ENCODE data around the gene LMF1. TPM values are rescaled to one million over a fixed set of nuclear protein-coding genes. Genes with fewer than 3 reads are reported as not detected.

Gene LMF1
- total RNA-seq, result 3.6 and 8.5 TPM in 2 replicates

DNA sequence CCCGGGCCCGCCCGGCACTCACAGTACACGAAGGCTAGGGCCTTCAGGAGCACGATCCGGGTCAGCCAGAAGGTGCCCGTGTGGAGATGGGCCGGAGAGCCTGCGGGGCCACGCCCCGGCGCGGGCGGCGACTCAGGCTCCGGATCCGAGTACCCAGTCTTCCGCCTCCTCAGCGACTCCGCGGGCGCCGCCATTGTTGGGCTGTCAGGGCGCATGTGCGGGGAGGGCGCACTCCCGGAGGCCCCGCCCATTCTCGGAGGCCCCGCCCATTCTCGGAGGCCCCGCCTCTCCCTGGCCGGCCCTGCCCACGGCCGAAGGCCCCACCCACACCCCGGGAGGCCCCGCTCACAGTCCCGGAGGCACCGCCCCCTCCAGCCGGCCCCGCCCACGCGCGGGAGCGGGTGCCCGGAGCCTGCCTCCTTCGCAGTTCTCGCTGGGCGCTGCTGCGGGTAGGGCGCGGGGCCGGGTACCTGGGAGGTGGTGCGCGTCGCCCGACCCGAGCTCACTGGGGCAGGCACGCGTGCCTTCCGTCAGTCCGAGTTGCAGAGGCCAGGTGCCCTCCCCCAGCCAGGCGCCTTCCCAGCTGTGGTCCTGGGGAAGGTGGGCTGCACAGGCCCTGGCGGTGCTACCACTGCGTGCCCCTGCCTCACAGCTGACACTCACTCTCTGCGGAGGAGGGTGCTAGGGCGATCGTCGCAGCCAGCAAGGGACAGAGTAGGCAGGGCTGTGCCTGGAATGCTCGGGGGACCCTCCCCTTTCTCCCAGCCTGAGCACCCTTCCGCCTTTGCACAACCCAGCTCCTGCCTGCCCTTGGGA, at the start of gene LMF1:
Gene LMF1 (minus strand): TSS at position 219 of the 816 bp plus-strand sequence. CDS start 4 bp downstream, at position 215.
- DNase-seq (ENCODE audit: low read depth in 2 of 2), result peak; percentile 64 to 91

DNA sequence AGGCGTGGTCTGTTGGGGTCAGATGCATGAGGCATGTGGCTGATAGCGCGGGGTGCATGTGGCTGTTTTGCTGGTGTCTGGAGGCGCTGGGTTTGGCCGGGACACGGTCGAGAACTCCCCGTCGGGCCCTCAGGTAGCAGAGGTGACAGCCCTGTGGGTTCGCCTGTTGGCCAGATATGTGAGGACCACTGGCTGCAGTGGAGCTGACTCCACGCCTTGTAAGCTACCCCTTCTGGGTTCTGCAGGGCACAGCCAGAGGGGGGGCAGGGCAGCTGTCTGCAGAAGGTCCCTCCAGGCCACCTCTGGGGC, 49.3 kb upstream of the LMF1 start:
- no peak for DNase-seq (ENCODE audit: low read depth in 2 of 2)

DNA sequence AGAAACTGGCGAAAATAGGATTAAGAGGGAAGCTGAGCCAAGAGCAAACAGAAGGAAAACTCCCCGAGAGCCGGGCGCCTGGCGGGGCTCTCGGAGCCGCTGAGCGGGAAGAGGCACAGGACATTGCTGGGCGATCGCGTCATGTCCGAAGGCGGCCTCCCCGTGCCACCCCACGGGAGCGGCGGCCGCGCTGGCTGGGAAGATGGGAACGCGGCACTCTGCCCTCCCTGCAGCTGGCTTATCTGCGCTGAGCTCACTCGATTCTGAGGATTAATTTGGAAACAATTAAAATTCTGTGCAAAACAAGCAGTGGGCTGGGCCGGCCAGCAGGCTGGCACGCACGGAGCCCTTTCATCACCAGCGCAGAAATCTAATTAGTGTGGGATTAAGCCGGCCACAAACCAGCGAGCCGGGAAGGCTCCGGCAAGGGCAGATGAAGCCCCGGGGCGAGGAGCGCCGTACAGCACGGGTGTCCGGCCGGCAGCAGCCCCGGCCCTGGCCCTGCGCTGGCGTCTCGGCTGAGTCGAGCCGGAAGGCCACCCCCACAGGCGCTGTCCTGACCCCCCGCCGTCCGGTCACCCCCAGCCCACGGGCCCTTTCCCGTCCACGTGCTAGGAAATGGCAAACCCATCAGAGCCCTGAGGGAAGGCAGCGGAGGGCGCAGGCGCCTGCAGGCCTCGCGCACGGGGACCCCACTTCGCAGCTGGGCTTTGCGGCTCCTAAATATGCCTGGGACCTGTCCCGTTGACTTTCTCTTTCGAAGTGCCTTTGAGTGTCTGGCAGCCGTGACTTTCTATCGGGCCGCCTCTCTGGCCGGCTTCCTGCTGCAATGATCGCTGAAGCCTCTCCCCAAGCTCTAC, 48.7 kb upstream of the LMF1 start:
- peak in 1 of 2 donors; percentile 40 for DNase-seq (ENCODE audit: low read depth in 2 of 2)

DNA sequence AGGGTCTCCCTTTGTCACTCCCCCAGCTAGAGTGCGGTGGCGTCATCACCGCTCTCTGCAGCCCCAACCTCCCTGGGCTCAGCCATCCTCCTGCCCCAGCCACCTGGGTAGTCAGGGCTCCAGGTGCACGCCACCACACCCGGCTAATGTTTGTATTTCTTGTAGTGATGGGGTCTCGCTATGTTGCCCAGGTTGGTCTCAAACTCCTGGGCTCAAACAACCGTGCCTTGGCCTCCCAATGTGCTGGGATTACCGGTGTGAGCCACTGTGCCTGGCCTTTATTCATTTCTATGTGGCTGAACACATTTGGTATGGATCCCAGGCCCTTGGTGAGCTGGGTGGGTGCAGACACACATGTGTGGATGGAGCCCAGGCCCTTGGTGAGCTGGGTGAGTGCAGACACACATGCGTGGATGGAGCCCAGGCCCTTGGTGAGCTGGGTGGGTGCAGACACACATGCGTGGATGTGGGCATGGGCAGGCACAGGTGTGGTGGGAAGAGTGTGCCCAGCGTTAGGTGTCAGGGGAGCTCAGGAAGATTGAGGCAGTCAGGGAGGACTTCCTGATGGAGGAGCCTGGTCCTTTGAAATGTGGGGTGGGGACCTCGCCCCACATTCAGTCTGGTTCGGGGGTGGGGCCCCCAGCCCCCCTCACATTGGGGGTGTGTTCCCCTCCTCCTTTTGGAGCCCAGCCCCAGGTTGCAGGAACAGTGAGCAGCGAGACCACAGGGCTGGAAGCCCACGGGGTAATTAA, 47.8 kb upstream of the LMF1 start:
- DNase-seq (ENCODE audit: low read depth in 2 of 2), result no peak

DNA sequence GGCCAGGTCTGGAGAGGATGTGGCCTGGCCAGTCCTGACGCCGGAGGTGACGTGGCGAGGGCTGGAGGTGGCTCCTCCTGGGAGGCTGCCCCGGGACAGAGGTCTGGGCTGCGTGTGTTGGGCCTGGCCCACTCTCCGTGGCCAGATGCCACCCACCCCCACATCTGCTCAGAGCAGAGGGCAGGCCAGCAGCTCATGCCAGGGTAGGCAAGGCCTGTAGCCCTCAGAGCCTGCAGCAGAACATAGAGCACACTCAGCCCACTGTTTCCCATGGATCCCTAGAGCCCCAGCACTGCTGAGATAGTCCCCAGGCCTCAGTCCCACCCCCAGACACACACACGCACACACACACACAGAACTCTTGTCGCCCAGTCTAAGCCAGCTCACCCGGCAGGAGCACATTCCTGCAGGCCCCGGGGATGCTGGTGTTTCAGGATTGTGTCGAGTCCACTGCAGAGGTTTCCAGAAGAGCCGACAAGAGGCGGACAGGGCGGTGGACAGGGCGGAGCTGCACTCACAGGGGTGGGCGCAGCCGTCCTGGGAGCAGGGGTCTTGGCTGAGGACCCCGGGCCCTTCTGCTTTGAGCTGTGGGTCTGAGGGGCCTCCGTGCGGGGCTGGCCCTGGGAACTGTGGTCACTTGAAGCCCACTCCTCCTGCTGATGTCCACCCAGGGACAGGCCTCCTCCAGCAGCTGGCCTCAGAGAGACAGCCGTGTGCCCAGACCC, 44.1 kb upstream of the LMF1 start:
- no peak for DNase-seq (ENCODE audit: low read depth in 2 of 2)

DNA sequence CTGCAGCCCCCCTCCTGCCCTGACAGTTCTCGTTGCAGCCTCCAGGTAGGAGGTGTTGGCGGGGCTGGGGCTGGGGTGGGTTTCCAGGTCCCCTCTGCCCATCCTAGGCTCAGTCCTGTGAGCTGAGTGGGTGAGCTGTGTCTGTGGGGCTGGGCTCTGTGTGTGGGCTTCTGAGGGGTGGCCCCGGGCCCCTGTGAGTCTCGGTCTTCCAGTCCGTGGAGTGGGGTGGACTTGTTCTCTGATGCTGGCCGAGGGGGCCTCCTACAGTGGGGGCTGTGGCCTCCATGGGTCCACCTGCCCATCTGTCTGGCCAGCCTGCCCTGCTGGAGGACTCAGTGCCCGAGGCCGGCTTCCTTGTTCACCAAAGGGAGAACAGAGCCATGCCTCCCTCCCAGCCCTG, 43.4 kb upstream of the LMF1 start:
- no peak for DNase-seq (ENCODE audit: low read depth in 2 of 2)

DNA sequence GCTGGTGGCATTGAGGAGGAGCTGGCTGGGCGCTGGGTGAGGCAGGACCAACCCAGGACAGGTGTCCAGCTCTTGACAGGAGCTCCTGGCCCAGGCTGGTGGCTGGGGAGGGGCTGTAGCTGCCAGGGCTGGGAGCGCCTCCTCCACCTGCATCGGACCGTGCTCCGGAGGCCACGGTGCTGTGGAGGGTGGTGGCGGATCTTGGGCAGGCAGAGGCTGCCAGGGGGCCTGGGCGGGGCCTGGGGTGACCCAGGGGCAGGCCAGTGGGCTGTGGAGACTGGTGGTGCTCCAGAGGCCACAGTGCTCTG, 42.8 kb upstream of the LMF1 start:
- no peak for DNase-seq (ENCODE audit: low read depth in 2 of 2)

DNA sequence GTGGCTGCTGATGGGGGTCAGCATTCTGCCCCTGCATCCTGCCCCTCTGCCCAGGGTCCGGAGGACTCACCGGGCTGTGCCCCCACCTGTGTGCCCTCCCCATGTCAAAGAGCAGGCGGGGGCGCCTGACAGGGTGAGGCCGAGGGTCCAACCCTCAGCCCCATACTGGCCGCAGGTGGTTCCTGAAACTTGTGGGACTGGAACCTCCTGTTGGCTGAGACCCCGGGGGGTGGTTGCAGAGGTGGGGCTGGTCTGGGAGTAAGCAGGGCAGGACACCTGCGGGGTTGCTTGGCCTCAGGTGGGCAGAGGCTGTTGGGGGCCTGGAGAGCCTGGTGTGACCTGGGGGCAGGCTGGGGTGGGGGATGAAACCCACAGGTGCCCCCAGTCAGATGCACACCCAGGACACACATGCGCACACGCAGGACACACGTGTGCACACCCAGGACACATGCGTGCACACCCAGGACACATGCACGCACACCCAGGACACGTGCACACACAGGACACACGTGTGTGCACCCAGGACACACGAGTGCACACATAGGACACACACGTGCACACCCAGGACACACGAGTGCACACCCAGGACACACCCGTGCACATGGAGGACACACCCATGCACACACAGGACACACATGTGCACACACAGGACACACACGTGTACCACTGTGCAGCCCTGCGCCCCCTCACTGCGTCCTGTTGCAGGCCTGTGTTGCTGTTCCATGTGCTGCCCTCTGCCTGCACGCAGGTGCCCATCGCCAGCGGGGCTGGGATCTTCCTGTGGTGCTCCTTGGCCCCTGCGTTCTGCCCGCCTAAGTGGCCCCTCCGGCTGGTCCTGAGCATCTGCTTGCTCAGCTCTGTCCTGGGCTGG, 42.2 kb upstream of the LMF1 start:
- DNase-seq (ENCODE audit: low read depth in 2 of 2), result no peak

DNA sequence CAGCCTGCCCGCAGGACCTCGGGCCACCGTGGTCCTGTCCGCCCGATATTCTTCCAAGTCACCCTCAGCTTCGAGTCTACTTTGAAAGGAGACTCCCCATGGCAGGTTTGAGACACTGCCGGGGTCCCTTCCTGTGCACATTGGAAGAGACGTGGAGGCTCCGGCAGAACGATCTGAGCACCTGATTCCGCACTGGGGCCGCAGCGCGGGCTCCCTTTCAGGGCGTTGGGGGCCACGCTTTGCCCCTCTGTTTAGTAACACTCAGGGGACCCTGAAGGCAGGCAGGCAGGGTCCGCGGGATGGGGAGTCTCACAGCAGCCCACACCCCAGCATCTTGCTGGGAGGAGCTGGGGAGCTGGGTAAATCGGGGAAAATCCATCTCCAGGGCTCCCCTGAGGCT, 41.4 kb upstream of the LMF1 start:
- no peak for DNase-seq (ENCODE audit: low read depth in 2 of 2)

DNA sequence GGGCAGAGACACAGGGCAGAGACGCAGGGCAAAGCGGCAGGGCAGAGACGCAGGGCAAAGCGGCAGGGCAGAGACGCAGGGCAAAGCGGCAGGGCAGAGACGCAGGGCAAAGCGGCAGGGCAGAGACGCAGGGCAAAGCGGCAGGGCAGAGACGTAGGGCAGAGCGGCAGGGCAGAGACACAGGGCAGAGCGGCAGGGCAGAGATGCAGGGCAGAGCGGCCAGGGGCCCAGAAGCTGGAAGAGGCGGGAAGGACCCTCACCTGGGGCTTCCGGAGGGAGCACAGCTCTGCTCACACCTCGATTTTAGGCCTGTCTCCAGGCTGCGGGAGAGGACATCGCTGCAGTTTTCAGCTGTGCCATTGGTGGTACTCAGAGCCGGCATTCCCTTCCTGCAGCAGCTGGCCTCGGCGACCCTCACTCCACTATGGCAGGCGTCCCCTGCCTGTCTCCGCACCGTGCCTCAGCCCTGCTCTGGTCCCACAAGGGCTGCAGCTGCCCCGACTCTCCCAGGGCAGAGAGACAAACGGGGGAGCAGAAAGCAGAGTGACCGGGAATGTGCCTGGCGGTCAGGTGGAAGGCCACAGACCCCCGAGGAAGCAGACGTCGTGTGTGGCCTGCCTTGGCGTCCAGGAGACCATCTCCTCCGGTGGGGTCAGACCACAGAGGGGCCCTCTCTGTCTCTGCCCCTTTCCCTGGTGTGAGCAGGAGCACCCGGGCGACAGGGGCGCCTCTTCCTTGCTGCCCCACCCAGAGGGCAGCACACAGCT, 40.7 kb upstream of the LMF1 start:
- no peak for DNase-seq (ENCODE audit: low read depth in 2 of 2)

DNA sequence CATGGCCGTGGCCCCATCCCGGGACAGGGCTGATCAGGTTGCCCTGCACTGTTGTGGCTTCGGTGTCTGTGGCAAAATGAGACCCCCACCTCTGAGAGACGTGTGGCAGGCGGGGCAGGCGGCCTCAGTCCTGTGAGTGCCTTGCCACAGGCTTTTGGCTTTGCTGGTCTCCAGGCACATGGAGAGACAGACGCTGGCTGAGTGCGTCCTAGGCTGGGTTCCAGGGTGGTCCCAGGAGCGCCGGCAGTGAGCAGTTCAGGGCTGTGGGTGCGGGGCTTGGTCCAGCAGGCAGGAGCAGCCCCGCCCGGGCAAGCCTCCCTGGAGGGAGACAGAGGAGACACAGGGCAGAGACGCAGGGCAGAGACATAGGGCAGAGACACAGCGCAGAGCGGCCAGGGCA, 40.0 kb upstream of the LMF1 start:
- DNase-seq (ENCODE audit: low read depth in 2 of 2), result no peak

DNA sequence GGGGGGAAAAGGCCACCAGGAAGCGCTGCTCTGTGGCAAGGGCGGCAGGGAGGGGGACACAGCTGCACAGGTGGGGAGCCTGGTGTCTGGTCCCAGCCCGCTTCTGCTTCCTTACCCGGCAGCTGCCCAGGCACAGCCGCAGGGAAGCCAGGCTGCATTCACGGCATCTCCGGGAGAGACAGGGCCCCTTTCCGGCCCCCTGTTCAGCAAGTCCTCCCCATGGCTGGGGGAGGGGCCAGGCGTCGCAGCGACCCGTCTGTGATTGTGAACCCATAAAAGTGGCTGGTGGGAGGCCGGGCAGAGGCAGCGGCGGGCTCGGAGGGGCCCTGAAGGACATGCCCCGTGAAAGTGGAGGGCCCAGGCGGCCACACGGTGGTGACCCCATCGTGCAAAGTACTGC, 39.5 kb upstream of the LMF1 start:
- DNase-seq (ENCODE audit: low read depth in 2 of 2), result no peak

DNA sequence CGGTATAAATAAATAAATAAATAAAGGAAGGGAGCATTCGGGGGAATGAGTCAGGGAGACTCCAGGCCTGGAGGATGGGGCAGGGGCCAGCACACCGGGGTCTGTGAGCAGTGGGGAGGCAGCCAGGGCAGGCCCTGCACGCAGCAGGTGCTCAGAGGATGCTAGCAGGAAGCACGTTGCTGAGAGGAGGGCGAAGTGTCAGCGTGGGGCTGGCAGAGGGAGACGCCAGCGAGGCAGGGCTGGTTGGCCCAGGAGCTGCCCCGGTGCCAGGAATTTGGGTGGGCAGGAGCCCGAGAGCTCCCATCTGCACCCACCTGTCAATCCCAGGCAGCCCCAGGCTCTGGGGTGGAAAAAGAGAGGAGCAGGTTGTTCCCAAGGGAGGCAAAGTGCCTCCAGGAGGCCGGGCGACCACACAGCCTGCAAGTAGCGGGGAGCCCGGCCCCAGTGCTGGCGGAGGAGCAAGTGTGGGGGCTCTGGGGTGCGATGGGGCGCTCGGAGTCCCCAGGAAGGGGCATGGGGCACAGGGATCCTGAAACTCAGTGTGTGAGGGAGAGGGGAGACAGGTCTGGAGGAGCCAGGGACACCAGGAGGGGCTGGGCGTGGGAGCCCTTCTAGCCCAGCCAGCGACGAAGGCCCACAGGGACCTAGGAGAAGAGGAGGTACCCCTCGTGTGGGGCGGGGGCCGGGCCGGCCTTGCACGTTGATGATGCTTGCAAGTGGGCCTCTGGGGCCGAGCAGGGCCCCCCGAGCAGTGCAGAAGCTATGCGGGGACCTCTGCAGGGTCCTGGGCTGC, 38.8 kb upstream of the LMF1 start:
- DNase-seq (ENCODE audit: low read depth in 2 of 2), result no peak

DNA sequence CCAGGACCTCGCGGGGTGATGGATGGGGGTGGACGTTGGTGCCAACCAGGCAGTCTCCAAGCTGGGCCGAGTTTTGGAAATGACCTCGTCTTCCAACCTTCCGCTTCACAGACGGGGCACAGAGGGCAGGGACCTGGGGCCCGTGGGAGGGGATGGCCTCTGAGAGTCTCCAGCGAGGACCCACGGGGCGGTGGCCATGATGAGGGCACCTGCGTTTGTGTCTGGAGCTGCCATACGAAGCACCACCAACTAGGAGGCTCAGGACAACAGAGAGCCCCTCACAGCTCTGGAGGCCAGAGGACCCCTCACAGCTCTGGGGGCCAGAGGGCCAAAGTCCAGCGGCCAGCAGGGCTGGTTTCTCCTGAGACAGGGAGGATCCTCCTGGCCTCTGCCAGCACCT, 37.3 kb upstream of the LMF1 start:
- no peak for DNase-seq (ENCODE audit: low read depth in 2 of 2)

DNA sequence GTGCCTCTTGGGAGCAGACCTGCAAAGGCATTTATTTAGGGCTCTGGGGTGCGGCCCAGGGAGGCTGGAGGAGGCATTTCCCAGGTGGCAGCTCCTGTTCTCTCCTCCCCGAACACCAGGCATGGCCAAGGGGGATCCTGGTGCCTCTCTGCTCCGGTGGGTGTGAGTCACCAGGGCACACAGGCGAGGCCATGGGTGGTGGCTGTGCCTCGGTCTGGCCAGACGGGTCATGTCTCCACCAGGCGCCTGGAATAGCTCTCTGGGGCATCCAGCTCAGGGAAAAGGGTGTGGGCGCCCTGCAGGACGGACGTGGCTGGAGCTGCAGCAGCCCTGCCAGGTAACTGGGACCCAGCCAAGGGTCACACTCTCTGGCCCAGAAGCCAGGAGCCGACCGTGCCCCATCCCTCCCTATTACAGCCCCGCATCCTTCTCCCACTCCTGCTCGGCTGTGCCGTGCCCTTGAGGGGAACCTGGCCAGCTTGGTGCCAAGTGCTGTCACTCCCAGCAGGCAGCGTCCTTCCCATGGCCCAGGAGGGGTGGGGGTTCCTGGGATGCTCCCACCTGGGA, 36.6 kb upstream of the LMF1 start:
- DNase-seq (ENCODE audit: low read depth in 2 of 2), result no peak

DNA sequence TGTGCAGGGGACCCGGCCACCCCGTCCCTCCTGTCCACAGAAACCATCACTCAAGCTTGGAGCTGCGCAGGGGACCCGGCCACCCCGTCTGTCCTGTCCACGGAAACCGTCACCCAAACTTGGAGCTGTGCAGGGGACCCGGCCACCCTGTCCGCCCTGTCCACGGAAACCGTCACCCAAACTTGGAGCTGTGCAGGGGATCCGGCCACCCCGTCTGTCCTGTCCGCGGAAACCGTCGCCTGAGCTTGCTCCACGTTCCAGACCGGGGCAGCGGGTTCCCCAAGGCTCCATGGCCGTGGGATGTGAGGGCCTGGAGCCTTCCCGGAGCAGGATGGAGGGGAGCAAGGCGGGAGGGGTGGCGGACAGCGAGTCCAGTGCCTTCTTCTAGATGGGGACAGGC, 36.0 kb upstream of the LMF1 start:
- DNase-seq (ENCODE audit: low read depth in 2 of 2), result no peak

DNA sequence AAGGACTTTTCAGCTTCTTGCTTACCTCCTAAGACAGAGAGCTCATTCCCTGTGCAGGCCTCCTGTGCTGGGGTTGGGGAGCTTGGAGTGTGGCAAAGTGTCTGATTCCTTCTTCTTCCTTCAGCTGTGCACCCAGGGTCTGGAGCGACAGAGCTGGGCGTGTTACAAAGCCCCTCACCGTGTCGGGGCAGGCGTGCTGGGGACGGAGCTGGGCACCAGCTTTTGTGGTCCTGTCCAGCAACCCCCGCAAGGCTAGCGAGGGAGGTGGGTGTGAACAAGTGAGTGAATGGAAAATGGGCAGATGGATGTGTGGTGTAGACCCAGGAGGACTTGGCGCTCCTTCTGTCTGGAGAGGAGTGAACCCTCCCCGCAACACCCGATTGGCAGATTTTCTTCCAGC, 34.5 kb upstream of the LMF1 start:
- DNase-seq (ENCODE audit: low read depth in 2 of 2), result no peak

DNA sequence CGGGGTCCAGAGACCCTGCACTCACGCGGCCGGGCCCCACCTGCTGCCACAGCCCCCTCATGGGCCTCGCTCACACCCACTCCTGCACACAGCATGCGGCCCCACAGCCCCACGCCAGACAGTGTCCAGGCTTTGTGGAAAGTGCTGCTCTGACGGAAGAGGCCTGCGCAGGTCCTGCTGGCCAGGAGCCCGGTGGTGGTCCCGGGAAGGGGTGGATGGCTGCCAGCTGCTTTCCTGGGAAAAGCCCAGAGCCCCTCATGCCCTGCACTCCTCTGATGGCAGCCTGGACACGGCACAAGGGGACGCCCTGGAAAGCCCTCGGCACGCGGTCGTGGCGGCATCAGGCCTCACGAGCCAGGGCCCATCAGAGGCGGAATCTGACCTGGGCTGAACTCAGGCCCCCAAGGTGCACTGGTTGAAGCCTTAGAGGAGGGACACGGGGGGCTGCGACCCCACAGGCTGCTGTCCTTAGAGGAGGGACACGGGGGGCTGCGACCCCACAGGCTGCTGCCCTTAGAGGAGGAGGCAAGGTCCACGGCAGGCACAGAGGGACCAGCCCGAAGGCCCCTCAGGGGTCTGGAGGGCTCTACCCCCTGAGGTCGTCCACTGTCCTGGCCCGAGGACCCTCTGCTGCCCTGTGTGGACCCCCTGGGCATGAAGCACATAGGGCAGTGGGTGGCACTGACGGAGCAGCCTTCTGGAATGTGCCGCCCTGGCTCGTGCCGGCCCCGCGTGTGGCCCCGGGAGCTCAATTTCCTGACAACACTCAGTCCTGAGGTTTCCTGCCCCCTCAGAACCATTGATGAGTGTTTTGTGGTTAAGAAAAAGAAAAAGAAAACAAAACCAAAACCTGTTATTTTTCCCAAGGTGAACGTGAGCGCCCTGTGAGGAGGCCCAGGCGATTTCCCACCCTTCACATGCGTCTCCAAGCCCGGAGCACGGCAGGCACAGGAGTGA, 32.9 kb upstream of the LMF1 start:
- DNase-seq (ENCODE audit: low read depth in 2 of 2), result peak in 1 of 2 donors; percentile 52
